Activated CD8-positive, alpha-beta memory T cell treated with anti-CD3 and anti-CD28 coated beads for 36 hours (primary cell): ENCODE measurements around the gene EFTUD2. TPM values are rescaled to one million over a fixed set of nuclear protein-coding genes. Genes with fewer than 3 reads are reported as not detected.
"Not testable (repeated sequence)": the region's sequence is repeated elsewhere in the genome, so short reads cannot be mapped to it uniquely, and the experiment has no call there.

Experiments used
- CTCF ChIA-PET: fragments of 350-600 bp; sonication (Branson Sonifier 250); formaldehyde crosslinking; loops from one replicate; lab custom pipeline; 2021; ENCODE audit warnings: antibody characterized with exemption; lab: Charles Lee
- POLR2A ChIA-PET: fragments of 350-600 bp; sonication (Branson Sonifier 250); formaldehyde crosslinking; loops from one replicate; lab custom pipeline; 2021; ENCODE audit warnings: antibody characterized with exemption; lab: Charles Lee
- total RNA-seq, 2 experiments: library from RNA; stranded (reverse); gene quantifications; one replicate each; pipeline ENCODE4 v1.2.3, GENCODE V29; 2021

Gene EFTUD2
- 100 to 1,000 TPM; 239 to 242 TPM for total RNA-seq

- ChIA-PET POLR2A (interaction anchor here (0.7 to 1.0 kb wide), 2 partner anchors 11 to 71 kb away, joined by 3 to 5 read pairs; no protein-coding TSS in a partner anchor), CTCF (interaction anchor here (1.0 to 1.9 kb wide), 6 partner anchors 9 to 236 kb away, joined by 3 to 9 read pairs (median 4); partner anchors contain the start of gene ACBD4)
Observed at GRCh38 chr17:44899074-44899782, at the start of gene EFTUD2. TSS of gene EFTUD2 (minus strand) at chr17:44899445. CDS start at chr17:44894521, 4,924 bp downstream.

- CTCF ChIA-PET = no interaction called here
- POLR2A ChIA-PET = no interaction called here
Observed at GRCh38 chr17:44948315-44948795, 49.1 kb upstream of the EFTUD2 start.

- ChIA-PET CTCF (interaction anchor here (0.6 to 1.3 kb wide), 2 partner anchors 28 to 173 kb away, joined by 3 read pairs; no protein-coding TSS in a partner anchor), POLR2A (no interaction called here)
Observed at GRCh38 chr17:44947461-44948314, 48.4 kb upstream of the EFTUD2 start, which contains the start of gene KIF18B. TSS of gene KIF18B (minus strand) at chr17:44947773. CDS start at chr17:44936344, 11,429 bp downstream.

- CTCF ChIA-PET = not testable (repeated sequence)
- POLR2A ChIA-PET = interaction anchor here (0.6 kb wide), 1 partner anchor 23 kb away, joined by 4 read pairs; no protein-coding TSS in a partner anchor
Observed at GRCh38 chr17:44945652-44946051, 46.4 kb upstream of the EFTUD2 start.

- POLR2A ChIA-PET = no interaction called here
- CTCF ChIA-PET = interaction anchor here (1.1 to 1.2 kb wide), 2 partner anchors 26 to 193 kb away, joined by 3 read pairs; partner anchors contain the start of genes ACBD4 and C1QL1
Observed at GRCh38 chr17:44942456-44942855, 43.2 kb upstream of the EFTUD2 start.

- CTCF ChIA-PET = interaction anchor here (1.1 to 1.2 kb wide), 2 partner anchors 26 to 193 kb away, joined by 3 read pairs; partner anchors contain the start of genes ACBD4 and C1QL1
- POLR2A ChIA-PET = interaction anchor here (0.5 kb wide), 1 partner anchor 122 kb away, joined by 5 read pairs; no protein-coding TSS in a partner anchor
Observed at GRCh38 chr17:44941712-44942331, 42.6 kb upstream of the EFTUD2 start.

- POLR2A ChIA-PET = no interaction called here
- CTCF ChIA-PET = no interaction called here
Observed at GRCh38 chr17:44940768-44941167, 41.5 kb upstream of the EFTUD2 start.

GRCh38 chr17:44940317-44940716, 41.1 kb upstream of the EFTUD2 start:
- POLR2A ChIA-PET = no interaction called here
- CTCF ChIA-PET = no interaction called here

- ChIA-PET POLR2A (no interaction called here), CTCF (no interaction called here)
Observed at GRCh38 chr17:44935116-44935515, 35.9 kb upstream of the EFTUD2 start.

GRCh38 chr17:44934745-44935105, 35.5 kb upstream of the EFTUD2 start:
- ChIA-PET POLR2A (no interaction called here), CTCF (no interaction called here)

GRCh38 chr17:44933824-44934744, 34.8 kb upstream of the EFTUD2 start:
- ChIA-PET CTCF (no interaction called here), POLR2A (no interaction called here)

- CTCF ChIA-PET = no interaction called here
- POLR2A ChIA-PET = no interaction called here
Observed at GRCh38 chr17:44932787-44933097, 33.5 kb upstream of the EFTUD2 start.

- ChIA-PET POLR2A (no interaction called here), CTCF (interaction anchor here (0.9 kb wide), 1 partner anchor 90 kb away, joined by 3 read pairs; no protein-coding TSS in a partner anchor)
Observed at GRCh38 chr17:44932096-44932786, 33.0 kb upstream of the EFTUD2 start.

GRCh38 chr17:44931376-44931775, 32.1 kb upstream of the EFTUD2 start:
- POLR2A ChIA-PET = no interaction called here
- CTCF ChIA-PET = interaction anchor here (0.9 to 1.0 kb wide), 2 partner anchors 8 to 91 kb away, joined by 3 read pairs; no protein-coding TSS in a partner anchor

GRCh38 chr17:44930667-44931066, 31.4 kb upstream of the EFTUD2 start:
- CTCF ChIA-PET = interaction anchor here (0.9 to 1.1 kb wide), 3 partner anchors 8 to 92 kb away, joined by 3 read pairs; no protein-coding TSS in a partner anchor
- POLR2A ChIA-PET = no interaction called here

GRCh38 chr17:44928950-44929720, 29.9 kb upstream of the EFTUD2 start:
- POLR2A ChIA-PET = no interaction called here
- CTCF ChIA-PET = interaction anchor here (0.7 kb wide), 1 partner anchor 16 kb away, joined by 3 read pairs; no protein-coding TSS in a partner anchor

GRCh38 chr17:44928136-44928535, 28.9 kb upstream of the EFTUD2 start:
- ChIA-PET POLR2A (no interaction called here), CTCF (no interaction called here)
